ENCODE data around the gene RNF207. TPM values are rescaled to one million over a fixed set of nuclear protein-coding genes. Genes with fewer than 3 reads are reported as not detected.

Gene RNF207
- total and polyA plus RNA-seq, 10 of the 15 experiments (the other 5 are each of a cell fraction or from before 2014, with no cell fraction given): 1.7 to 36.4 (median 13.1) TPM

GRCh38 chr1:6208723-6209660 lies 3.1 kb downstream of the RNF207 start (continued):
- TF ChIP-seq, protein P1, sequence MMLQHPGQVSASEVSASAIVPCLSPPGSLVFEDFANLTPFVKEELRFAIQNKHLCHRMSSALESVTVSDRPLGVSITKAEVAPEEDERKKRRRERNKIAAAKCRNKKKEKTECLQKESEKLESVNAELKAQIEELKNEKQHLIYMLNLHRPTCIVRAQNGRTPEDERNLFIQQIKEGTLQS (IDR thresholded peaks at IDR 0.05; ENCODE audit: borderline replicate concordance, extremely low read depth, low read depth, low read length): no peak
- TF ChIP-seq KLF5 (IDR thresholded peaks at IDR 0.05; ENCODE audit: partially characterized antibody) (no peak), PAX5 (IDR thresholded peaks at IDR 0.05; ENCODE audit: borderline replicate concordance, low read depth, low read length) (no peak), STAT3 (IDR thresholded peaks at IDR 0.05; ENCODE audit: low read depth, low read length) (no peak), CHD2 (IDR thresholded peaks at IDR 0.05; ENCODE audit: borderline replicate concordance, low read depth, low read length) (no peak), HDAC6 (IDR thresholded peaks at IDR 0.05; ENCODE audit: unreplicated experiment) (no peak), KAT2A (conservative IDR thresholded peaks at IDR 0.05; ENCODE audit: control insufficient read depth, low read depth, low read length) (no peak), RELB (IDR thresholded peaks at IDR 0.05; ENCODE audit: low read depth) (no peak), WRNIP1 (IDR thresholded peaks at IDR 0.05; ENCODE audit: borderline replicate concordance, low read depth, low read length) (no peak), RFX5 (IDR thresholded peaks at IDR 0.05; ENCODE audit: low read depth, low read length) (no peak), HDGF (IDR thresholded peaks at IDR 0.05) (peak; percentile 76; the same call in 1 of the 2 replicates), SRF (IDR thresholded peaks at IDR 0.05; ENCODE audit: low read depth in 2 of 2, low read length in 2 of 2) (no peak), MXI1 (IDR thresholded peaks at IDR 0.05; ENCODE audit: low read depth, low read length) (peak; percentile 51), TAF1 (IDR thresholded peaks at IDR 0.05; ENCODE audit: borderline replicate concordance, low read depth, low read length) (no peak), CHD1 (IDR thresholded peaks at IDR 0.05; ENCODE audit: low read depth, low read length) (no peak), ZNF622 (IDR thresholded peaks at IDR 0.05) (no peak), LARP7 (IDR thresholded peaks at IDR 0.05) (peak; percentile 64), IKZF1 (conservative IDR thresholded peaks at IDR 0.05) (peak; percentile 20; the same call in 1 of the 2 replicates), NFXL1 (IDR thresholded peaks at IDR 0.05; ENCODE audit: borderline replicate concordance) (no peak), POLR2AphosphoS2 (IDR thresholded peaks at IDR 0.05; ENCODE audit: low read depth, low read length) (no peak), SMC3 (IDR thresholded peaks at IDR 0.05; ENCODE audit: borderline replicate concordance, low read length) (no peak), PBX3 (IDR thresholded peaks at IDR 0.05; ENCODE audit: insufficient replicate concordance, low read depth, low read length) (no peak), ZBED1 (IDR thresholded peaks at IDR 0.05; ENCODE audit: borderline replicate concordance) (no peak), NBN (IDR thresholded peaks at IDR 0.05) (no peak)
- TF ChIP-seq, protein P2, sequence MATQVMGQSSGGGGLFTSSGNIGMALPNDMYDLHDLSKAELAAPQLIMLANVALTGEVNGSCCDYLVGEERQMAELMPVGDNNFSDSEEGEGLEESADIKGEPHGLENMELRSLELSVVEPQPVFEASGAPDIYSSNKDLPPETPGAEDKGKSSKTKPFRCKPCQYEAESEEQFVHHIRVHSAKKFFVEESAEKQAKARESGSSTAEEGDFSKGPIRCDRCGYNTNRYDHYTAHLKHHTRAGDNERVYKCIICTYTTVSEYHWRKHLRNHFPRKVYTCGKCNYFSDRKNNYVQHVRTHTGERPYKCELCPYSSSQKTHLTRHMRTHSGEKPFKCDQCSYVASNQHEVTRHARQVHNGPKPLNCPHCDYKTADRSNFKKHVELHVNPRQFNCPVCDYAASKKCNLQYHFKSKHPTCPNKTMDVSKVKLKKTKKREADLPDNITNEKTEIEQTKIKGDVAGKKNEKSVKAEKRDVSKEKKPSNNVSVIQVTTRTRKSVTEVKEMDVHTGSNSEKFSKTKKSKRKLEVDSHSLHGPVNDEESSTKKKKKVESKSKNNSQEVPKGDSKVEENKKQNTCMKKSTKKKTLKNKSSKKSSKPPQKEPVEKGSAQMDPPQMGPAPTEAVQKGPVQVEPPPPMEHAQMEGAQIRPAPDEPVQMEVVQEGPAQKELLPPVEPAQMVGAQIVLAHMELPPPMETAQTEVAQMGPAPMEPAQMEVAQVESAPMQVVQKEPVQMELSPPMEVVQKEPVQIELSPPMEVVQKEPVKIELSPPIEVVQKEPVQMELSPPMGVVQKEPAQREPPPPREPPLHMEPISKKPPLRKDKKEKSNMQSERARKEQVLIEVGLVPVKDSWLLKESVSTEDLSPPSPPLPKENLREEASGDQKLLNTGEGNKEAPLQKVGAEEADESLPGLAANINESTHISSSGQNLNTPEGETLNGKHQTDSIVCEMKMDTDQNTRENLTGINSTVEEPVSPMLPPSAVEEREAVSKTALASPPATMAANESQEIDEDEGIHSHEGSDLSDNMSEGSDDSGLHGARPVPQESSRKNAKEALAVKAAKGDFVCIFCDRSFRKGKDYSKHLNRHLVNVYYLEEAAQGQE (IDR thresholded peaks at IDR 0.05; ENCODE audit: low read depth, low read length): no peak

Data from GM12878 (cell line).